NK-92 treated with Interleukin-12 subunit alpha and Interleukin-12 subunit beta, amount 100 ng/mL, for 24 hours (cell line): ENCODE results near the gene PRDM10.
"Not testable (repeated sequence)": the region's sequence is repeated elsewhere in the genome, so short reads cannot be mapped to it uniquely, and the experiment has no call there.

Source experiments
- DNase-seq: peaks from one replicate; lab custom pipeline; 2025; lab: John Stamatoyannopoulos, UW

PRDM10 gene

DNA sequence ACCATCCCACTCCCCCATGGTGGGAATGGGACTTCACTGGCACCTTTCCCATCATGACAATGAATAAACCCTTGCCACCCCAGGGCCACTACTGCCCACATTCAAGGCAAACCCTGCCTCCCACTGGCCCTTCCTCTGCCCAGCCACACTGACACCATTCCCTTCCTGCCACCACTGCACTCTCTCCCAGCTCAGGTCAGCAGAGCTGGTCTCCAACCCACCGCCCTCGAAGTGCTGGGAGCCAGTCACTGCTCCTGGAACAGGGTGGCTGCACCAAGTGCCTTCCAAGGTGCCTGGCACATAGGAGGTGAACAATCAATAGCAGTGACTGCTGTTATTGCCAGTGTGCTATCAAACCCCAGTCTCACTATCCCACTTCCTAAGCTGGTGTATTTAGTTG lies 27.1 kb downstream of the PRDM10 start:
- DNase-seq: no peak

DNA sequence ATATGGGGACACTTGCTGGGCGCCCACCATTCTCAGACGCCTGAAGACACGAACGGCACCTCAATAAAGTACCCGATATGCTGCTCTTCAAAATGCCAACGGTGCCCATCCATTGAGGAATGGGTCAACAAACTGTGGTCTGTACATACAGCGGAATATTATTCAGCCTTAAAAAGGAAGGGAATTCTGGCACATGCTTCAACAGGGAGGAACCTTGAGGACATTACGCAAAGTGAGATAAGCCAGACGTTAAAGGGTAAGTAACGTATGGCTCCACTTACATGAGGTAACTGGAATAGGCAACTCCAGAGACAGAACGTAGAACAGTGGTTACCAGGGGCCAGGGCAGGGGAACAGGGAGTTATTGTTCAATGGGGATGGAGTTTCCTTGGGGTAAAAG lies 28.0 kb downstream of the PRDM10 start:
- no peak for DNase-seq

DNA sequence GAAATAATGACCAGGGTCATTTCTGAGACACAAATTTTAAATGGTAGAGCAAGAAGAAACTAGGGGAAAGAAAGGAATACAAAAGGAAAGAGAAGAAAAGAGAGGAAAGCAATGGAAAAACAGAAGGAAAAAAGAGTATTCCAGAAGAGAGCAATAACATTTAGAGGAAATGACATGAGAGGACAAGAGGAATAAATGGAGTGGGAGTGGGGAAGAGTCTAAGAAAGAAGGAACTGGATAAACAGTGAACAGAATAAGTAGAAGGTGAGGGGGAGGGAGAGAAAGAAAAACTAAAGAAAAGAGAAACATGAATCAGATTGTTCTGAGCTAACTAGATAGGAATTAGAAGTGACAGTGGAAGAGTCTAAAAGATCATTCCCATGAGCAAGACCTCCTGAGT lies 28.4 kb downstream of the PRDM10 start:
- DNase-seq: no peak

GRCh38 chr11:129973809-129974208 lies 28.8 kb downstream of the PRDM10 start:
- DNase-seq: no peak

DNA sequence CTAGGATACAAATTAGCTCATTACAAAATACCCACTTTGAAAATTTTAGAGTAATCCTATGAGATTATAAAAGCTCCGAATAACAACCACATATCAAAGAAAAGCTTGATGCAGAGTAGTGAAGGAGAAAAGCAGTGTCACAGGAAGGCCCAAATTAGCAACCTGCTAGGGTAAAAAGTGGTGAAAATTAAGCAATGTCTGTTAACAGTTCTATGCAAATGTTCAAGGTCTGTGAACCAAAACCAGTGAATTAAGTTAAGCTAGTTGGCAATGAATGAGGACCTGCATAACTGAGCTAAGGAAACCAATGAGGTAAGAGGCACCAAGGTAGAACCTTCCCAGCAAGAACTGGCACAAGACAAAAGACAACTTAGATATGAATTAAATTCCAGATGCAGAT lies 29.6 kb downstream of the PRDM10 start:
- no peak for DNase-seq

GRCh38 chr11:129972611-129973010 lies 30.0 kb downstream of the PRDM10 start:
- DNase-seq: no peak

GRCh38 chr11:129971856-129972255 lies 30.8 kb downstream of the PRDM10 start:
- DNase-seq: not testable (repeated sequence)

- DNase-seq: no peak
These were observed 32.7 kb downstream of the PRDM10 start for GRCh38 chr11:129969920-129970319.

DNA sequence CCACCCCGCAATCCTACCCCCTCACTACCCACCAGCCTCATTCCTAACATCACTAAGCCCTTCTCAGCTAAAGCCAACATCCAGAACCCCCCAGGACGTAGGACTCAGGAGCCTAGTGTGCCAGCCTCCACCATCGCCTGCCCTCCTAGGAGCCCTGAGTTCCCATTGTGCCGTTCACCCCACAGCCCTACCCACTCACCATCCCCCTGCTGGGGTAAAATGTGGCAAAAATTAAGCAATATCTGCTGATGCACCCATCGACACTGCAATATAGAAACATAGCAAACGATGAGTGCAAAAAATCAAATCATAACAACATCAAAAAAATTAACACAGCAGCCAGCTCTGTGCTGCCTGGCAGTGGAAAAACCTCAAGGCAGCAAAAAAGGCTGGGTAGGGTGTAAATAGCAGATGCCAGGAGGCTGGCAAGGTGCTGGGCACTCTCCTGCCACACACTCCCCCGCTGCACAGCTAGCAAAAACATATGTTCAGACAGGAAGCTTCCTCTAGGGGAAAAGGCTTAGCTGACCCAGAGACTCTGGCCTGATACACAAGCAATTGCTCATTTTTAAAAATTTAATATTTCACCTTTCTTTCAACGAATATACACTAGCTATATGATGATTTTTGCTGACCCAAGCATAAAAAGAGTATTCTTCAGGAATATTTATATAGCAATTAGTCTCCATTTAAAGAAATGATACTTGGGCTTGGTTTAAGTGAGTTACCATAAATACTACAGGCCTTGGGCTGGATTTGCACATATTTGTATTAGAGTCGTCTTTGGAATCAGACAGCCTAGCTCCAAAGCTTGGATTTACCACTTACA lies 33.8 kb downstream of the PRDM10 start:
- DNase-seq: peak; percentile 62

DNA sequence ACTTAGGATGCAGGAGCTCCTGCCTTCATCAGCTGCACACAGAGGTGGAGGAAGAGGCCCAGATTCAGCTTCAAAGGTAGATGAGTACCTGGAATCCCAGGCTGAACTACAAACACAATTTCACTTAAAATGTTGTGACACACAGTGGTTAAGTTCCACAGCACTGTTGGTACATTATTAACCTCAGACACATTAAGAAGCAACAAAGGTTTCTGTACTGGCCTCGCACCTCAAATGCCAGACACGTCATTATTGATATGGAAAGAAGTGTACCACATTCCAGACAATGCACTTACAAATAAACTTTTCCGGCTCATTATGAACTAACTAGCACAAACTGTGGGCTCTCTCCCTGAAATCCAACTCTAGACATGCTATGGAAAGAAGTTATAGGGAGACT lies 34.6 kb downstream of the PRDM10 start:
- DNase-seq: peak; percentile 61

DNA sequence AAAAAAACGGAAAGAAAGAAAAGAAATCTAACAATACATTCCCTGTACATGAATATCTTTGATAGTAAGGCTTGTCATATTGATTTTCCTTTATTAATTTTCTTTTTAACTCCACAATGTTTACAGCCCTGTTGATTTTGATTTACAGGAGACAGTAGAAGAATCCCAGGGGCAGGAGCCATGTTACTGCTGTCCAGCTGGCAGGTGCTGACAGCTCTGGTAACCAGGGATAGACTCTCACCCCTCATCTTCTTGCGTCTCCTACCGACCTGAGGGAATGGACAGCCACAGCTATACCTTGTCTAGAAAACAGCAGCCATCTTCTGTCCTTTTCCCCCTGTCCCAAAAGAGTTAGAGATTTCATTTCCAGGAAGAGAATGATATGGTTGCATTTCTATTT lies 37.4 kb downstream of the PRDM10 start:
- no peak for DNase-seq

- peak; percentile 30 for DNase-seq
These were observed 42.1 kb downstream of the PRDM10 start for GRCh38 chr11:129960216-129961214.

DNA sequence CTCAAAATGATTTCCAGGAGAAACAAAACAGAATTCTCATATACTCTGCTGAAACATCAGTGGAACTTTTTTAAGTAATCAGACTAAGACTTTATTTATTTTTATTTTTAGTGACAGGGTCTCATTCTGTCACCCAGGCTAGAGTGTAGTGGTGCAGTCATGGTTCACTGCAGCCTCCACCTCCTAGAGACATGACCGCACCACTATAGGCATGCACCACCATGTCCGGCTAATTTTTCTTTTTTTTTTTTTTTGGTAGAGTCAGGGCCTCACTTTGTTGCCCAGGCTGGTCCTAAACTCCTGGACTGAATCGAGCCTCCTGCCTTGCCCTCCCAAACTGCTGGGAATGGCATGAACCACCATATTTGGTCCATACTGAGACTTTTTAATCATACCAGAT lies 42.9 kb downstream of the PRDM10 start:
- DNase-seq: no peak

- DNase-seq: no peak
These were observed 47.4 kb downstream of the PRDM10 start for GRCh38 chr11:129955282-129955681.

- DNase-seq: not testable (repeated sequence)
These were observed 47.9 kb downstream of the PRDM10 start for GRCh38 chr11:129954703-129955102.

DNA sequence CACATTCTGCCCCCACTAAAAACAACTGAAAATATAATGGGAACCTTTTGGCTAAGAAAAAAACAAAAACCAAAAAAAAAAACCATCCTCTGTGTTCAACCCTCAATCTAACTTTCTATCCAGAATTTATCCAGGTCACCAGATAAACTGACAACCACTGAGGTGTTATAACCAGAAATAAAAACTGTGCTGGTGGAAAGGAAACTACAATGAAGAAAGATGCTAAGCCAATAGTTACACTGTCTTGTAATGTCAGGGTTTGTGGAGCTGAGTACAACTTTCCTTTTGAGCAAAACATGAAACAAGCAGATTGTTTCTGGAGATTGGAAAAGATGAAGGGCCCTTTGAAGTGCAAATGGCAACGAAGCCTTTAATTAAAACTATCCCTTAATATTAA lies 50.8 kb downstream of the PRDM10 start:
- no peak for DNase-seq

- no peak for DNase-seq
These were observed 51.3 kb downstream of the PRDM10 start for GRCh38 chr11:129951201-129951865.

DNA sequence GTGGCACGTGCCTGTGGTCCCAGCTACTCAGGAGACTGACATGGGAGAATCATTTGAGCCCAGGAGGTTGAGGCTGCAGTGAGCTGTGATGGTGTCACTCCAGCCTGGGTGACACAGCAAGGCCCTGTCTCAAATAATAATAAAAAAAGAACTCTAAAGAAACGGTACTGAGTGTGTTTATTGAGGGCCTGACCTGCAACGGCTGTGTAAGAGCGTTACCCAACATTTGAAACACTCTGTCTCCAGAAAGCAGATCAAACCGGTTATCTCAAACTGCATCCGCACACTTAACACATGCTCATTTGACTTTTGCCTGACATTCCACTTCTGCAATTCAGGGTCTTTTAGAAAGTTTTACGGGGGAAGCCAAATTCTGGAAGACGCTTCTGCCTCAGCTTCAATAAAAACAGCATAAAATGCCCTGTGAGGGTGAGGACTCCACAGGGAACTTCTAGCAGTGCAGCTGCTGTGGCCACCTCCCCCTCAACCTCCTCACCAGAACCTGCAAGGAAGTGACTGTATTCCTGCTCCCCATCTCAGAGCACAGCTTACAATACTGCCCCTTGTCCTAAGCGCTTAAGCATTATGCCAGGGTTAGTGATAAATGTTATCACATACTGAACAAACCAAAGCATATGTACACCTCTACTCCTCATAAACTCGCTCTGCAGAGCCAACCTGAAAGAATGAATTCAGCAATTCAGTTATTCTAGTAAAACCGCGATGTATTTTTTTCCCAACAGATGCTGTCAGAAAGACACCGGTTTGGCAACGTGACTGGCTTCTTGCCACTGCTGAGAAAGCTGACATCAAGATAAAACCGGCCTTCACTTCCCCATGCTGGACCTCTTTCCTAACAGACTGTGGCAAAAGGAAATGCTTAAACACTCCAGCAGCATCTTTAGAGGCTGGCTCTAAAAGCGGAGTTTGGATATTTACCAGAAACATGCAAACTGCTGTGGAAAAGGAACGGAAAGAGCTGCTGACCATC lies 52.2 kb downstream of the PRDM10 start:
- DNase-seq: no peak

DNA sequence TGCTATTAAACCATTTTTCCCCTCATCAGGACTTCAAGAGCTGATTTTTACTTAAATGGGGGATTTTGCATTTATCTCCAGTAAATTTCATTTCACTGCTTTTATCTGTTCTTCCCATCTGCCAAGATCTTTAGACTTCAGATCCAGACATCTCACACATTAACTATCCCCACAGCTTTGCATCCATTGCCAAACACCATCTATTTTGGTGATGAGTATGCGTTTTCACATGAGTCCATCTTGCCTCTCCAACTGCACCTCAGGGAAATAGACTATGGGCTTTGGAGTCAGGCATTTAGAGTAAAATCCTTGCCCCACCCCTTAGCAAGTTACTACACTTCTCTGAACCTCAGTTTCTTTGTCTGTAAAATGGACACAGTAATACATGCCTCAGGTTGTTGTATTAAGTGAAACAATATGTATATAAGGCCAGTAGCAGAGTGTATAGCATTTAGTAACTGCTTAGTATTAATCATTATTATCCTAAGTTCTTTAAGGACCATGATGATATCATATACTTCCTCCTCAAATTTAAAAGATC lies 53.6 kb downstream of the PRDM10 start:
- no peak for DNase-seq

GRCh38 chr11:129947474-129947873 lies 55.2 kb downstream of the PRDM10 start:
- DNase-seq: no peak

GRCh38 chr11:129946965-129947364 lies 55.7 kb downstream of the PRDM10 start:
- DNase-seq: no peak
